Right cardiac atrium (tissue), 5 donors: Measurements from ENCODE around the gene GIPC1. TPM values are rescaled to one million over a fixed set of nuclear protein-coding genes. Genes with fewer than 3 reads are reported as not detected.
"Not testable (repeated sequence)": the region's sequence is repeated elsewhere in the genome, so short reads cannot be mapped to it uniquely, and the experiment has no call there.

Experiments used
- ATAC-seq, 2 donors: fragments of 200-7000 bp; cut with Tn5 transposase; one replicate each; pipeline versions ENCODE4 v1.8.0 to v1.9.1; 2020; ENCODE audit warnings: moderate library complexity in 2 of 2, mild to moderate bottlenecking in 1 of 2
- DNase-seq, 3 donors: peaks; one replicate each; pipeline ENCODE4 v3.0.0-alpha.2; 2020
- H3K27ac ChIP-seq: one replicate; pipeline ENCODE4 v1.5.1; 2013; ENCODE audit warnings: mild to moderate bottlenecking, low read length, control low read depth, moderate library complexity
- H3K27me3 ChIP-seq: one replicate; pipeline ENCODE4 v1.6.1; 2013; ENCODE audit not compliant: control insufficient read depth, insufficient read depth
- H3K4me1 ChIP-seq: one replicate; pipeline ENCODE4 v1.6.1; 2013; ENCODE audit warnings: low read length; ENCODE audit not compliant: control insufficient read depth, insufficient read depth
- H3K4me3 ChIP-seq: one replicate; pipeline ENCODE4 v1.5.1; 2013; ENCODE audit warnings: low read length, control low read depth
- H3K9me3 ChIP-seq: one replicate; pipeline ENCODE4 v1.6.1; 2013; ENCODE audit warnings: low read length; ENCODE audit not compliant: control insufficient read depth
- WGBS: extraction: QIAGEN DNeasy Blood & Tissue Kit; methylation state at CpG from one replicate; pipeline ENCODE4 v1.1.7; 2013; 5-methylcytosine and 5-hydroxymethylcytosine counted together
- intact Hi-C, 4 donors: fragments of 100-400 bp; cut with DNase I; formaldehyde crosslinking; loops; one replicate each; pipeline versions ENCODE4 v1.11.0 to v1.14.0; 2022 to 2023
- polyA plus RNA-seq: library from polyadenylated mRNA; stranded (reverse); fragments of 200-250 nt; gene quantifications from one replicate; pipeline ENCODE4 v1.2.3, GENCODE V29; 2013
- total RNA-seq, 4 donors: library from RNA; stranded (reverse); fragmentation: NEBNext Ultra II Directional; extraction: Animal tissue kit (Norgen Biotek cat#: 25700); gene quantifications; one replicate each; pipeline ENCODE4 v1.2.1, GENCODE V29; 2021
- donor health status: healthy with polysubstance abuse.
- donor health status: DM: no; HTN: yes; CAD: no.
- donor health status: DM: no; HTN: no; CAD: no.
- donor health status: DM: no; HTN: yes; CAD: no; lungs with severe emphysema.
- donor health status: DM: yes; HTN: yes; CAD: no.

Gene GIPC1
- total and polyA plus RNA-seq, 5 donors = 47.0 to 57.3 (median 51.5) TPM

GRCh38 chr19:14463747-14464146, 32.2 kb downstream of the GIPC1 start:
- intact Hi-C loops = loop anchor here in 1 of 4 donors (10.0 kb wide), 1 partner anchor 319 kb away; no protein-coding TSS in a partner anchor
- ATAC-seq (no peak), DNase-seq (peak in 1 of 3 donors; percentile 41)
- no peaks in the 10 kb centered on the region for H3K4me1 ChIP-seq
- H3K9me3 ChIP-seq = no peaks in the 10 kb centered on the region
- H3K4me3 ChIP-seq = no peak overlapping the region
- H3K27me3 ChIP-seq = no peaks in the 10 kb centered on the region
- no peak overlapping the region for H3K27ac ChIP-seq
- 95% methylated on average over 21 of the region's 21 CpGs for WGBS

GRCh38 chr19:14462401-14462800, 33.5 kb downstream of the GIPC1 start:
- not testable (repeated sequence) for ATAC-seq, H3K27ac ChIP-seq, H3K4me1 ChIP-seq, H3K9me3 ChIP-seq, H3K4me3 ChIP-seq, DNase-seq, H3K27me3 ChIP-seq
- intact Hi-C loops = loop anchor here in 1 of 4 donors (10.0 kb wide), 1 partner anchor 318 kb away; no protein-coding TSS in a partner anchor
- WGBS = 94% methylated on average over 7 of the region's 7 CpGs

GRCh38 chr19:14460935-14461334, 35.0 kb downstream of the GIPC1 start:
- Histone ChIP-seq H3K27ac (no peak overlapping the region), H3K9me3 (no peaks in the 10 kb centered on the region), H3K4me3 (no peak overlapping the region), H3K4me1 (no peaks in the 10 kb centered on the region), H3K27me3 (no peaks in the 10 kb centered on the region)
- no peak for DNase-seq
- 91% methylated on average over 2 of the region's 2 CpGs for WGBS
- no peak for ATAC-seq
- intact Hi-C loops = loop anchor here in 1 of 4 donors (10.0 kb wide), 1 partner anchor 316 kb away; no protein-coding TSS in a partner anchor

GRCh38 chr19:14459703-14460102, 36.2 kb downstream of the GIPC1 start:
- ATAC-seq (peak in 1 of 2 donors; percentile 24), DNase-seq (peak in 2 of 3 donors; percentile 1 to 12)
- H3K27ac ChIP-seq = no peak overlapping the region
- H3K27me3 ChIP-seq = no peaks in the 10 kb centered on the region
- no peak overlapping the region for H3K4me3 ChIP-seq
- no peaks in the 10 kb centered on the region for H3K4me1 ChIP-seq
- WGBS = 73% methylated on average over 5 of the region's 5 CpGs
- intact Hi-C loops = loop anchor here in 1 of 4 donors (10.0 kb wide), 1 partner anchor 315 kb away; no protein-coding TSS in a partner anchor
- H3K9me3 ChIP-seq = no peaks in the 10 kb centered on the region

- ATAC-seq, H3K9me3 ChIP-seq, H3K4me3 ChIP-seq, H3K4me1 ChIP-seq, H3K27me3 ChIP-seq, H3K27ac ChIP-seq, intact Hi-C loops: not testable (repeated sequence)
- WGBS = 97% methylated on average over 3 of the region's 3 CpGs
- DNase-seq = peak in 1 of 3 donors; percentile 15
These were observed 43.6 kb downstream of the GIPC1 start for GRCh38 chr19:14452303-14452702.

GRCh38 chr19:14450876-14451275, 45.1 kb downstream of the GIPC1 start:
- no peak overlapping the region for H3K27ac ChIP-seq
- H3K27me3 ChIP-seq = no peaks in the 10 kb centered on the region
- H3K4me1 ChIP-seq = no peaks in the 10 kb centered on the region
- intact Hi-C loops = no loop called here
- ATAC-seq = peak in 1 of 2 donors; percentile 11
- H3K4me3 ChIP-seq = no peak overlapping the region
- 96% methylated on average over 19 of the region's 19 CpGs for WGBS
- H3K9me3 ChIP-seq = no peaks in the 10 kb centered on the region
- DNase-seq = peak in 2 of 3 donors; percentile 29 to 47

GRCh38 chr19:14450168-14450874, 45.6 kb downstream of the GIPC1 start:
- H3K4me1 ChIP-seq = no peaks in the 10 kb centered on the region
- peak; percentile 64 to 76 (median 75) for DNase-seq
- no peaks in the 10 kb centered on the region for H3K9me3 ChIP-seq
- no peak overlapping the region for H3K27ac ChIP-seq
- ATAC-seq = peak; percentile 55 to 76
- H3K4me3 ChIP-seq = no peak overlapping the region
- 83% methylated on average over 30 of the region's 30 CpGs for WGBS
- intact Hi-C loops = no loop called here
- no peaks in the 10 kb centered on the region for H3K27me3 ChIP-seq

- ATAC-seq = no peak
These were observed 46.6 kb downstream of the GIPC1 start for GRCh38 chr19:14449321-14449720.

GRCh38 chr19:14446336-14447036, 49.4 kb downstream of the GIPC1 start:
- no peak overlapping the region for H3K27ac ChIP-seq
- no peaks in the 10 kb centered on the region for H3K27me3 ChIP-seq
- WGBS = 98% methylated on average over 10 of the region's 10 CpGs
- no peak for DNase-seq
- no peaks in the 10 kb centered on the region for H3K4me1 ChIP-seq
- H3K4me3 ChIP-seq = no peak overlapping the region
- intact Hi-C loops = no loop called here
- no peak for ATAC-seq
- H3K9me3 ChIP-seq = no peaks in the 10 kb centered on the region

More at GRCh38 chr19:14449321-14449720, 46.6 kb downstream of the GIPC1 start:
- Histone ChIP-seq H3K27ac (no peak overlapping the region), H3K4me1 (no peaks in the 10 kb centered on the region), H3K27me3 (no peaks in the 10 kb centered on the region), H3K9me3 (no peaks in the 10 kb centered on the region), H3K4me3 (no peak overlapping the region)
- WGBS = 94% methylated on average over 6 of the region's 6 CpGs
- DNase-seq = no peak
- intact Hi-C loops = no loop called here

GRCh38 chr19:14443632-14444216, 52.2 kb downstream of the GIPC1 start:
- Histone ChIP-seq H3K27me3 (no peaks in the 10 kb centered on the region), H3K9me3 (no peaks in the 10 kb centered on the region), H3K4me3 (no peak overlapping the region), H3K27ac (no peak overlapping the region), H3K4me1 (peaks cover 2% of the 10 kb centered on the region)
- ATAC-seq (no peak), DNase-seq (no peak)
- WGBS = 93% methylated on average over 14 of the region's 14 CpGs
- intact Hi-C loops = no loop called here
